ENCODE measurements around the gene RASA1.

DNA sequence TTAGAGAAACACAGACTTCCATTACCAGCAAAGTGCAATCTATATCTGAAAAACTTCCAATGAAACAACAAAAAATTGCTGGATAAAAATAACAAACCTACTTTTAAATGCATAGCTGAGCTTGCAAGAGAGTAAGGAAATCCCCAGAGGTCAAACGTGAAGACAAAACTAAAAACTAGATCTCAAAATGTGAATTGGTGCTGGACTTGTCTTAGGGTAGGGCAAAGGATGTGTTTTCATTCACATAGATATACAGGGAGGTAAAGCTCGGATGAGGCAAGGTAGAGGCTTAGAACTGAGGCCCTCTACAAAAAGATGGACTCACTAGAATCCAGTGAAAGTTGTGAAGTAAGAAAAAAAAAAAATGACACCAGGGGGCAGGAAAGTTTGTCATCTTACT, 13.6 kb upstream of the RASA1 start:
- no peak for TF ChIP-seq CTCF (IDR thresholded peaks at IDR 0.05; ENCODE audit: low read depth, low read length, poor library complexity, severe bottlenecking)
- no peak for TF ChIP-seq EZH2phosphoT487 (IDR thresholded peaks at IDR 0.05; ENCODE audit: borderline replicate concordance, low read length)

Data from DOHH2 (cell line).